WTC11 (cell line): ENCODE data around the gene PCBP3. TPM values are rescaled to one million over a fixed set of nuclear protein-coding genes. Genes with fewer than 3 reads are reported as not detected.
A peak's percentile ranks its signal among the peaks of the same experiment; 100 is the strongest.

Experiments
- ATAC-seq: fragments of 200-7000 bp; cut with Tn5 transposase; 2 replicates; pipeline ENCODE4 v1.10.0; 2021; ENCODE audit warnings: mild to moderate bottlenecking, moderate library complexity
- CTCF ChIA-PET: fragments of 300-600 bp; sonication (Branson Sonifier 250); formaldehyde crosslinking; loops from one replicate; lab custom pipeline; 2021; ENCODE audit warnings: antibody characterized with exemption; lab: Charles Lee
- POLR2A ChIA-PET: fragments of 350-600 bp; sonication (Branson Sonifier 250); formaldehyde crosslinking; loops from one replicate; lab custom pipeline; 2021; ENCODE audit warnings: antibody characterized with exemption; lab: Charles Lee
- DNase-seq: peaks from one replicate; pipeline ENCODE4 v3.0.0; 2021; ENCODE audit warnings: low spot score
- H3K27ac Mint-ChIP-seq: 2 replicates; pipeline ENCODE4 v1.8.0; 2021; ENCODE audit warnings: mixed read lengths
- H3K27me3 Mint-ChIP-seq: 2 replicates; pipeline ENCODE4 v1.8.0; 2021; ENCODE audit warnings: low read depth, mild to moderate bottlenecking, moderate library complexity, mixed read lengths
- H3K36me3 Mint-ChIP-seq: 2 replicates; pipeline ENCODE4 v1.8.0; 2021; ENCODE audit warnings: mixed read lengths
- H3K4me1 Mint-ChIP-seq: 2 replicates; pipeline ENCODE4 v1.8.0; 2022; ENCODE audit warnings: mixed read lengths
- H3K4me3 Mint-ChIP-seq: 2 replicates; pipeline ENCODE4 v1.8.0; 2021; ENCODE audit warnings: mild to moderate bottlenecking, moderate library complexity, mixed read lengths
- H3K9me3 Mint-ChIP-seq: 2 replicates; pipeline ENCODE4 v1.8.0; 2021; ENCODE audit warnings: mixed read lengths
- CREM ChIP-seq: sonication (generic); formaldehyde crosslinking; IDR thresholded peaks from 2 replicates; pipeline ENCODE4 v1.8.1; 2022; ENCODE audit warnings: mild to moderate bottlenecking, missing genetic modification reagents, moderate library complexity
- EMX1 ChIP-seq: fragments of 250-450 bp; sonication (Bioruptor Pico); IDR thresholded peaks from 2 replicates; pipeline ENCODE4 v1.8.0; 2021; ENCODE audit warnings: mild to moderate bottlenecking
- FOXJ3 ChIP-seq: sonication (generic); formaldehyde crosslinking; IDR thresholded peaks from 2 replicates; pipeline ENCODE4 v1.9.0; 2021; ENCODE audit warnings: missing genetic modification reagents, mild to moderate bottlenecking, borderline replicate concordance
- GABPB1 ChIP-seq: sonication (generic); formaldehyde crosslinking; IDR thresholded peaks from 2 replicates; pipeline ENCODE4 v1.8.1; 2023; ENCODE audit warnings: mild to moderate bottlenecking, missing genetic modification reagents
- NFE2L1 ChIP-seq: sonication (generic); formaldehyde crosslinking; IDR thresholded peaks from 2 replicates; pipeline ENCODE4 v1.8.1; 2023; ENCODE audit warnings: missing genetic modification reagents
- NFYB ChIP-seq: sonication (generic); formaldehyde crosslinking; conservative IDR thresholded peaks from 2 replicates; pipeline ENCODE4 v1.8.0; 2022; ENCODE audit warnings: low read depth, missing genetic modification reagents
- OVOL2 ChIP-seq: fragments of 250-450 bp; sonication (Bioruptor Pico); IDR thresholded peaks from 2 replicates; pipeline ENCODE4 v1.9.0; 2021; ENCODE audit warnings: mild to moderate bottlenecking, borderline replicate concordance
- ZNF416 ChIP-seq: fragments of 250-450 bp; sonication (Bioruptor Pico); IDR thresholded peaks from 2 replicates; pipeline ENCODE4 v1.9.0; 2021; ENCODE audit warnings: mild to moderate bottlenecking, inconsistent platforms
- total RNA-seq: library from RNA; stranded (reverse); gene quantifications from 3 replicates; pipeline ENCODE4 v1.2.3, GENCODE V29; 2021
- TF ChIP-seq, protein P1 (sequence below): fragments of 250-450 bp; sonication (Bioruptor Pico); IDR thresholded peaks from 2 replicates; pipeline ENCODE4 v1.9.0; 2021; ENCODE audit warnings: mild to moderate bottlenecking
- TF ChIP-seq, protein P2 (sequence below): fragments of 250-450 bp; sonication (Bioruptor Pico); conservative IDR thresholded peaks from 2 replicates; pipeline ENCODE4 v1.9.0; 2021; ENCODE audit warnings: mild to moderate bottlenecking
- TF ChIP-seq, protein P3 (sequence below): sonication (generic); formaldehyde crosslinking; IDR thresholded peaks from 2 replicates; pipeline ENCODE4 v1.8.1; 2023; ENCODE audit warnings: mild to moderate bottlenecking, missing genetic modification reagents
- TF ChIP-seq, protein P4 (sequence below): sonication (generic); formaldehyde crosslinking; IDR thresholded peaks from 2 replicates; pipeline ENCODE4 v1.8.0; 2022; ENCODE audit warnings: mild to moderate bottlenecking, missing genetic modification reagents
- TF ChIP-seq, protein P5 (sequence below): sonication (generic); formaldehyde crosslinking; conservative IDR thresholded peaks from 2 replicates; pipeline ENCODE4 v1.8.1; 2023; ENCODE audit warnings: mild to moderate bottlenecking, low read depth, missing genetic modification reagents, moderate library complexity
- TF ChIP-seq, protein P6 (sequence below): sonication (generic); formaldehyde crosslinking; IDR thresholded peaks from 2 replicates; pipeline ENCODE4 v1.8.1; 2023; ENCODE audit warnings: mild to moderate bottlenecking, moderate library complexity, missing genetic modification reagents
- TF ChIP-seq, protein P7 (sequence below): sonication (generic); formaldehyde crosslinking; IDR thresholded peaks from 2 replicates; pipeline ENCODE4 v1.8.1; 2022; ENCODE audit warnings: mild to moderate bottlenecking, missing genetic modification reagents, moderate library complexity, borderline replicate concordance
- TF ChIP-seq, protein P8 (sequence below): sonication (generic); formaldehyde crosslinking; IDR thresholded peaks from 2 replicates; pipeline ENCODE4 v1.8.0; 2023; ENCODE audit warnings: mild to moderate bottlenecking, missing genetic modification reagents

The PCBP3 gene
- total RNA-seq, 1 experiment from 2014 or later: 8.5 TPM

DNA sequence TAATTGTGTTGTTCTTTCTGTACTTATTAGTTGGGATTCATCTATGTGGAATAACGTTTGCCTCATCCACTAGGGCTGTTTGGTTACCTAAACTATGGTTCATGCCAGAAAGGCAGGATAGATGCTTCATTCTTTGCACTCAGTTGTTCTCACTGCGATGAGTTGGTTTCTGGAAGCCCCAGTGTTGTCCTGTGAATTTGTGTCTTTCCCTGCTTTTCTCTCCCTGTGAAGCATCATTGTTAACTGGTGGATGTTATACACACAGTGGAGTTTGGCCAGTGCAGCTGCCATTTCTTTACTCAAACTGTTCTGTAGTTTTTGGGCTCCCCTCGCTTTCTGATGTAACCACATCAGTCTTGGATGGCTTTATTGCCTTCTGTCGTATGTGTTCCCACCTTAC lies 194.4 kb downstream of the PCBP3 start:
- ChIA-PET CTCF (interaction anchor here (1.2 to 1.4 kb wide), 2 partner anchors 9 to 43 kb away, joined by 4 to 6 read pairs; no protein-coding TSS in a partner anchor), POLR2A (no interaction called here)
- Mint-ChIP-seq H3K4me3 (no peak overlapping the region), H3K4me1 (peaks cover 21% of the 10 kb centered on the region), H3K27ac (peak overlapping the region; percentile 55; the same call in 1 of the 2 replicates), H3K9me3 (peaks cover 28% of the 10 kb centered on the region), H3K27me3 (peaks cover 3% of the 10 kb centered on the region; the same call in 1 of the 2 replicates), H3K36me3 (peaks cover 26% of the 10 kb centered on the region)
- ATAC-seq: no peak
- TF ChIP-seq OVOL2 (CRISPR knock-in tag) (no peak), EMX1 (no peak)
- TF ChIP-seq, protein P1, sequence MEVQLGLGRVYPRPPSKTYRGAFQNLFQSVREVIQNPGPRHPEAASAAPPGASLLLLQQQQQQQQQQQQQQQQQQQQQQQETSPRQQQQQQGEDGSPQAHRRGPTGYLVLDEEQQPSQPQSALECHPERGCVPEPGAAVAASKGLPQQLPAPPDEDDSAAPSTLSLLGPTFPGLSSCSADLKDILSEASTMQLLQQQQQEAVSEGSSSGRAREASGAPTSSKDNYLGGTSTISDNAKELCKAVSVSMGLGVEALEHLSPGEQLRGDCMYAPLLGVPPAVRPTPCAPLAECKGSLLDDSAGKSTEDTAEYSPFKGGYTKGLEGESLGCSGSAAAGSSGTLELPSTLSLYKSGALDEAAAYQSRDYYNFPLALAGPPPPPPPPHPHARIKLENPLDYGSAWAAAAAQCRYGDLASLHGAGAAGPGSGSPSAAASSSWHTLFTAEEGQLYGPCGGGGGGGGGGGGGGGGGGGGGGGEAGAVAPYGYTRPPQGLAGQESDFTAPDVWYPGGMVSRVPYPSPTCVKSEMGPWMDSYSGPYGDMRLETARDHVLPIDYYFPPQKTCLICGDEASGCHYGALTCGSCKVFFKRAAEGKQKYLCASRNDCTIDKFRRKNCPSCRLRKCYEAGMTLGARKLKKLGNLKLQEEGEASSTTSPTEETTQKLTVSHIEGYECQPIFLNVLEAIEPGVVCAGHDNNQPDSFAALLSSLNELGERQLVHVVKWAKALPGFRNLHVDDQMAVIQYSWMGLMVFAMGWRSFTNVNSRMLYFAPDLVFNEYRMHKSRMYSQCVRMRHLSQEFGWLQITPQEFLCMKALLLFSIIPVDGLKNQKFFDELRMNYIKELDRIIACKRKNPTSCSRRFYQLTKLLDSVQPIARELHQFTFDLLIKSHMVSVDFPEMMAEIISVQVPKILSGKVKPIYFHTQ (CRISPR knock-in tag): no peak
- no peak for DNase-seq

DNA sequence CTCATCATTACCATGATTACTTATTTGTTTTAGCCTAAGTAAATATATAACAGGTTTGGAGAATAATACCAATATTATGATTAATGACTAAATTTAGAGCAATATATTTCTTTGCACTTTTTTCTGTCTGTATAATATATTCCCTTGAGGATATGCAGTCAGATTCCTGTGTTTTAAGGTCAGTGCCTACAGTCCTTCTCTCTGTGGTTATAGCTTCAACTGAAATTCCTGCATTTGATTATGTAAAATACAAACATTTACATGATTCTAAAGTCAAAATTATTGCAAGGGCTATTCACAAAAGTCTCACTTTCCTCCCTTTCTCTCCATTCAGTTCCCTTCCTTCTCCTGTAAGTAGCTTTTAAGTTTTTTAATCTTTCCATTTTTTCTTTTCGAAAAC lies 195.1 kb downstream of the PCBP3 start:
- peaks cover 26% of the 10 kb centered on the region for H3K36me3 Mint-ChIP-seq
- no peak overlapping the region for H3K27ac Mint-ChIP-seq
- ChIA-PET CTCF (interaction anchor here (1.0 to 1.3 kb wide), 2 partner anchors 42 to 283 kb away, joined by 3 read pairs; no protein-coding TSS in a partner anchor), POLR2A (no interaction called here)
- H3K4me3 Mint-ChIP-seq: no peak overlapping the region
- no peak for ATAC-seq
- H3K27me3 Mint-ChIP-seq: peaks cover 3% of the 10 kb centered on the region; the same call in 1 of the 2 replicates
- peaks cover 21% of the 10 kb centered on the region for H3K4me1 Mint-ChIP-seq
- no peak for DNase-seq
- peaks cover 27% of the 10 kb centered on the region for H3K9me3 Mint-ChIP-seq
- no peak for TF ChIP-seq CREM (CRISPR knock-in tag)
- TF ChIP-seq, protein P2, sequence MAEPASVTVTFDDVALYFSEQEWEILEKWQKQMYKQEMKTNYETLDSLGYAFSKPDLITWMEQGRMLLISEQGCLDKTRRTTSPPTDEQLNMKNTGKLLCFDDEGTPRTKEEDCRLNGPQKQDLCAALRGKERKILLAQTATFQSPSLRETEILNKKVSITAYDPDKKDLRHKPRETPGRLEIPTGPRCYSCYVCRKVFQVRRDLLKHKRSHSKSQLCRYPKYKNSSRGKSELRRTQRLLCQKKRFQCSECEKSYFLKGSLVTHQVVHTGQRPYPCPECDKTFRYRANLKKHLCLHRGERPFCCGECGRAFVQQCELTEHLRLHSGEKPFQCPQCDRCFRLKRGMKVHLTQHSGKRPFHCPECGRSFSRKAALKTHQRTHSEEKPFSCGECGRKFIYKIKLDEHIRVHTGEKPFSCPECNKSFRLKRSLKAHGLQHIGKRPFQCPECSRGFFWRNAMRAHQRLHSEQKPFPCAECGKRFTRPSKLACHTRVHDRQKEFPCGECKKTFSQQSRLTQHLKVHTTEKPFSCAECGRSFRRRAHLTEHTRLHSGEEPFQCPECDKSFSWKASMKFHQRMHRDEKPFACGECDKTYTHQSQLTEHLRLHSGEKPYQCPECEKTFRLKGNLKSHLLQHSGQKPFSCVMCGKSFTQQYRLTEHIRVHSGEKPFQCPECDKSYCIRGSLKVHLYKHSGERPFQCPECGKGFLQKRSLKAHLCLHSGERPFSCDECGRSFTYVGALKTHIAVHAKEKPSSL (CRISPR knock-in tag): no peak
- TF ChIP-seq, protein P3, sequence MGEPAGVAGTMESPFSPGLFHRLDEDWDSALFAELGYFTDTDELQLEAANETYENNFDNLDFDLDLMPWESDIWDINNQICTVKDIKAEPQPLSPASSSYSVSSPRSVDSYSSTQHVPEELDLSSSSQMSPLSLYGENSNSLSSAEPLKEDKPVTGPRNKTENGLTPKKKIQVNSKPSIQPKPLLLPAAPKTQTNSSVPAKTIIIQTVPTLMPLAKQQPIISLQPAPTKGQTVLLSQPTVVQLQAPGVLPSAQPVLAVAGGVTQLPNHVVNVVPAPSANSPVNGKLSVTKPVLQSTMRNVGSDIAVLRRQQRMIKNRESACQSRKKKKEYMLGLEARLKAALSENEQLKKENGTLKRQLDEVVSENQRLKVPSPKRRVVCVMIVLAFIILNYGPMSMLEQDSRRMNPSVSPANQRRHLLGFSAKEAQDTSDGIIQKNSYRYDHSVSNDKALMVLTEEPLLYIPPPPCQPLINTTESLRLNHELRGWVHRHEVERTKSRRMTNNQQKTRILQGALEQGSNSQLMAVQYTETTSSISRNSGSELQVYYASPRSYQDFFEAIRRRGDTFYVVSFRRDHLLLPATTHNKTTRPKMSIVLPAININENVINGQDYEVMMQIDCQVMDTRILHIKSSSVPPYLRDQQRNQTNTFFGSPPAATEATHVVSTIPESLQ (CRISPR knock-in tag): no peak
- TF ChIP-seq EMX1: no peak
- TF ChIP-seq, protein P4, sequence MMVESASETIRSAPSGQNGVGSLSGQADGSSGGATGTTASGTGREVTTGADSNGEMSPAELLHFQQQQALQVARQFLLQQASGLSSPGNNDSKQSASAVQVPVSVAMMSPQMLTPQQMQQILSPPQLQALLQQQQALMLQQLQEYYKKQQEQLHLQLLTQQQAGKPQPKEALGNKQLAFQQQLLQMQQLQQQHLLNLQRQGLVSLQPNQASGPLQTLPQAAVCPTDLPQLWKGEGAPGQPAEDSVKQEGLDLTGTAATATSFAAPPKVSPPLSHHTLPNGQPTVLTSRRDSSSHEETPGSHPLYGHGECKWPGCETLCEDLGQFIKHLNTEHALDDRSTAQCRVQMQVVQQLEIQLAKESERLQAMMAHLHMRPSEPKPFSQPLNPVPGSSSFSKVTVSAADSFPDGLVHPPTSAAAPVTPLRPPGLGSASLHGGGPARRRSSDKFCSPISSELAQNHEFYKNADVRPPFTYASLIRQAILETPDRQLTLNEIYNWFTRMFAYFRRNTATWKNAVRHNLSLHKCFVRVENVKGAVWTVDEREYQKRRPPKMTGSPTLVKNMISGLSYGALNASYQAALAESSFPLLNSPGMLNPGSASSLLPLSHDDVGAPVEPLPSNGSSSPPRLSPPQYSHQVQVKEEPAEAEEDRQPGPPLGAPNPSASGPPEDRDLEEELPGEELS (CRISPR knock-in tag): no peak
- TF ChIP-seq, protein P5, sequence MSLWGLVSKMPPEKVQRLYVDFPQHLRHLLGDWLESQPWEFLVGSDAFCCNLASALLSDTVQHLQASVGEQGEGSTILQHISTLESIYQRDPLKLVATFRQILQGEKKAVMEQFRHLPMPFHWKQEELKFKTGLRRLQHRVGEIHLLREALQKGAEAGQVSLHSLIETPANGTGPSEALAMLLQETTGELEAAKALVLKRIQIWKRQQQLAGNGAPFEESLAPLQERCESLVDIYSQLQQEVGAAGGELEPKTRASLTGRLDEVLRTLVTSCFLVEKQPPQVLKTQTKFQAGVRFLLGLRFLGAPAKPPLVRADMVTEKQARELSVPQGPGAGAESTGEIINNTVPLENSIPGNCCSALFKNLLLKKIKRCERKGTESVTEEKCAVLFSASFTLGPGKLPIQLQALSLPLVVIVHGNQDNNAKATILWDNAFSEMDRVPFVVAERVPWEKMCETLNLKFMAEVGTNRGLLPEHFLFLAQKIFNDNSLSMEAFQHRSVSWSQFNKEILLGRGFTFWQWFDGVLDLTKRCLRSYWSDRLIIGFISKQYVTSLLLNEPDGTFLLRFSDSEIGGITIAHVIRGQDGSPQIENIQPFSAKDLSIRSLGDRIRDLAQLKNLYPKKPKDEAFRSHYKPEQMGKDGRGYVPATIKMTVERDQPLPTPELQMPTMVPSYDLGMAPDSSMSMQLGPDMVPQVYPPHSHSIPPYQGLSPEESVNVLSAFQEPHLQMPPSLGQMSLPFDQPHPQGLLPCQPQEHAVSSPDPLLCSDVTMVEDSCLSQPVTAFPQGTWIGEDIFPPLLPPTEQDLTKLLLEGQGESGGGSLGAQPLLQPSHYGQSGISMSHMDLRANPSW (CRISPR knock-in tag): no peak
- TF ChIP-seq, protein P6, sequence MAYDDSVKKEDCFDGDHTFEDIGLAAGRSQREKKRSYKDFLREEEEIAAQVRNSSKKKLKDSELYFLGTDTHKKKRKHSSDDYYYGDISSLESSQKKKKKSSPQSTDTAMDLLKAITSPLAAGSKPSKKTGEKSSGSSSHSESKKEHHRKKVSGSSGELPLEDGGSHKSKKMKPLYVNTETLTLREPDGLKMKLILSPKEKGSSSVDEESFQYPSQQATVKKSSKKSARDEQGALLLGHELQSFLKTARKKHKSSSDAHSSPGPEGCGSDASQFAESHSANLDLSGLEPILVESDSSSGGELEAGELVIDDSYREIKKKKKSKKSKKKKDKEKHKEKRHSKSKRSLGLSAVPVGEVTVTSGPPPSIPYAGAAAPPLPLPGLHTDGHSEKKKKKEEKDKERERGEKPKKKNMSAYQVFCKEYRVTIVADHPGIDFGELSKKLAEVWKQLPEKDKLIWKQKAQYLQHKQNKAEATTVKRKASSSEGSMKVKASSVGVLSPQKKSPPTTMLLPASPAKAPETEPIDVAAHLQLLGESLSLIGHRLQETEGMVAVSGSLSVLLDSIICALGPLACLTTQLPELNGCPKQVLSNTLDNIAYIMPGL (CRISPR knock-in tag): no peak
- TF ChIP-seq OVOL2 (CRISPR knock-in tag): no peak
- no peak for TF ChIP-seq ZNF416 (CRISPR knock-in tag)
- TF ChIP-seq FOXJ3 (CRISPR knock-in tag): no peak
- TF ChIP-seq, protein P7, sequence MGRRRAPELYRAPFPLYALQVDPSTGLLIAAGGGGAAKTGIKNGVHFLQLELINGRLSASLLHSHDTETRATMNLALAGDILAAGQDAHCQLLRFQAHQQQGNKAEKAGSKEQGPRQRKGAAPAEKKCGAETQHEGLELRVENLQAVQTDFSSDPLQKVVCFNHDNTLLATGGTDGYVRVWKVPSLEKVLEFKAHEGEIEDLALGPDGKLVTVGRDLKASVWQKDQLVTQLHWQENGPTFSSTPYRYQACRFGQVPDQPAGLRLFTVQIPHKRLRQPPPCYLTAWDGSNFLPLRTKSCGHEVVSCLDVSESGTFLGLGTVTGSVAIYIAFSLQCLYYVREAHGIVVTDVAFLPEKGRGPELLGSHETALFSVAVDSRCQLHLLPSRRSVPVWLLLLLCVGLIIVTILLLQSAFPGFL: no peak
- no peak for TF ChIP-seq NFYB (CRISPR knock-in tag)
- TF ChIP-seq, protein P8, sequence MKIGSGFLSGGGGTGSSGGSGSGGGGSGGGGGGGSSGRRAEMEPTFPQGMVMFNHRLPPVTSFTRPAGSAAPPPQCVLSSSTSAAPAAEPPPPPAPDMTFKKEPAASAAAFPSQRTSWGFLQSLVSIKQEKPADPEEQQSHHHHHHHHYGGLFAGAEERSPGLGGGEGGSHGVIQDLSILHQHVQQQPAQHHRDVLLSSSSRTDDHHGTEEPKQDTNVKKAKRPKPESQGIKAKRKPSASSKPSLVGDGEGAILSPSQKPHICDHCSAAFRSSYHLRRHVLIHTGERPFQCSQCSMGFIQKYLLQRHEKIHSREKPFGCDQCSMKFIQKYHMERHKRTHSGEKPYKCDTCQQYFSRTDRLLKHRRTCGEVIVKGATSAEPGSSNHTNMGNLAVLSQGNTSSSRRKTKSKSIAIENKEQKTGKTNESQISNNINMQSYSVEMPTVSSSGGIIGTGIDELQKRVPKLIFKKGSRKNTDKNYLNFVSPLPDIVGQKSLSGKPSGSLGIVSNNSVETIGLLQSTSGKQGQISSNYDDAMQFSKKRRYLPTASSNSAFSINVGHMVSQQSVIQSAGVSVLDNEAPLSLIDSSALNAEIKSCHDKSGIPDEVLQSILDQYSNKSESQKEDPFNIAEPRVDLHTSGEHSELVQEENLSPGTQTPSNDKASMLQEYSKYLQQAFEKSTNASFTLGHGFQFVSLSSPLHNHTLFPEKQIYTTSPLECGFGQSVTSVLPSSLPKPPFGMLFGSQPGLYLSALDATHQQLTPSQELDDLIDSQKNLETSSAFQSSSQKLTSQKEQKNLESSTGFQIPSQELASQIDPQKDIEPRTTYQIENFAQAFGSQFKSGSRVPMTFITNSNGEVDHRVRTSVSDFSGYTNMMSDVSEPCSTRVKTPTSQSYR (CRISPR knock-in tag): no peak
- no peak for TF ChIP-seq GABPB1 (CRISPR knock-in tag)
- no peak for TF ChIP-seq NFE2L1 (CRISPR knock-in tag)
